Measurements from ENCODE around the gene HUWE1. TPM values are rescaled to one million over a fixed set of nuclear protein-coding genes. Genes with fewer than 3 reads are reported as not detected.
A peak's percentile ranks its signal among the peaks of the same experiment; 100 is the strongest.
"Not testable (repeated sequence)": the region's sequence is repeated elsewhere in the genome, so short reads cannot be mapped to it uniquely, and the experiment has no call there.

HUWE1 gene
- total and polyA plus RNA-seq, 7 donors, result 34.4 to 253 (median 132) TPM

DNA sequence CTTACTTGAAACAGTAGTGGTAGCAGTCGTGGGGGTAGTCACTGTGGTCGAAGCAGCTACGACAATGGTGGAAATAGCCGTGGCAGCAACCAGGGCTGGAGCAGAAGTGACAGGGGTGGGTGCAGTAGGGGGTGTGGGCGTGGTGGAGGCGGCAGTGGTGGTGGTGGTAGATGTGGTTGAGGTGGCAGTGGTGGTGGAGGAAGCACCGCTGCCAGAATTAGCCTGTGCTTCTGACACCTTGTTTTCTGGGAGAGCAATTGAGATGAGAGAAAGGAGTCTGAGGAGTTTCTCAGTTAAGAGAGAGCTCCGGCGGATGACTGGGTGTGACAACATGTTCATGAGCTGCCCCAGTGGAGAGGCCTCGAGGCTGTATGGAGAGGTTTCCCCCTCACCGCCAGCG is 138.9 kb downstream of the HUWE1 start:
- H3K36me3 ChIP-seq (ENCODE audit: insufficient read depth in 1 of 2, low read depth in 1 of 2), result peaks cover 0 to 100% of the 10 kb centered on the region in 2 donors
- intact Hi-C loops (cut with DNase I), result no loop called here
- peaks cover 0 to 7% (median 0%) of the 10 kb centered on the region in 3 donors for H3K27me3 ChIP-seq (ENCODE audit: insufficient read depth in 3 of 3, low read length in 2 of 3)
- DNase-seq, result no peak
- H3K4me3 ChIP-seq, result no peak overlapping the region
- no peak overlapping the region for H3K27ac ChIP-seq
- TF ChIP-seq, protein P1, sequence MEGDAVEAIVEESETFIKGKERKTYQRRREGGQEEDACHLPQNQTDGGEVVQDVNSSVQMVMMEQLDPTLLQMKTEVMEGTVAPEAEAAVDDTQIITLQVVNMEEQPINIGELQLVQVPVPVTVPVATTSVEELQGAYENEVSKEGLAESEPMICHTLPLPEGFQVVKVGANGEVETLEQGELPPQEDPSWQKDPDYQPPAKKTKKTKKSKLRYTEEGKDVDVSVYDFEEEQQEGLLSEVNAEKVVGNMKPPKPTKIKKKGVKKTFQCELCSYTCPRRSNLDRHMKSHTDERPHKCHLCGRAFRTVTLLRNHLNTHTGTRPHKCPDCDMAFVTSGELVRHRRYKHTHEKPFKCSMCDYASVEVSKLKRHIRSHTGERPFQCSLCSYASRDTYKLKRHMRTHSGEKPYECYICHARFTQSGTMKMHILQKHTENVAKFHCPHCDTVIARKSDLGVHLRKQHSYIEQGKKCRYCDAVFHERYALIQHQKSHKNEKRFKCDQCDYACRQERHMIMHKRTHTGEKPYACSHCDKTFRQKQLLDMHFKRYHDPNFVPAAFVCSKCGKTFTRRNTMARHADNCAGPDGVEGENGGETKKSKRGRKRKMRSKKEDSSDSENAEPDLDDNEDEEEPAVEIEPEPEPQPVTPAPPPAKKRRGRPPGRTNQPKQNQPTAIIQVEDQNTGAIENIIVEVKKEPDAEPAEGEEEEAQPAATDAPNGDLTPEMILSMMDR (IDR thresholded peaks at IDR 0.05), result no peak
- WGBS, 3 donors, result 85 to 95% (median 93%) methylated on average over 10 to 12 of the region's 12 CpGs
- no peak for ATAC-seq
- no peaks in the 10 kb centered on the region for H3K9me3 ChIP-seq
- no peaks in the 10 kb centered on the region for H3K4me1 ChIP-seq

DNA sequence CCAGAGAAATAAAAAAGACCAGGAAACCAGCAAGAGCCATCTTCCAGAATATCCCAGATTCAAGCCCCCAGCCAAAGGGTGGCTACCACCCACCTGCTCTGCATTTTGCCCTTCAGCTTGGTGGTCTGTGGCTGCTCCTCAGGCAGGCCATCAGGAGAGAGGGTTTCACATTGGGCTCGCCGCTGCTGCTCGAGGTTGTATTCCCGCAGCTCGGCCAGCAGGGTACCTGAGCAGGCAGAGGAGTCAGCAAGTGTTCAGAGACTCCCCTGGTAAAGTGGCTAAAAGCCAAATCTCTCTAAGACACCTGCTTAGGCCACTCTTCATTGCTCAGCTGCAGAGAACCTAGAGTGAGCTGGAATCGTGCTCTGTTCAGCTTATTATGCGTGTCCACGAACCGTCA is 141.6 kb downstream of the HUWE1 start:
- TF ChIP-seq, protein P1 (IDR thresholded peaks at IDR 0.05), result no peak
- Histone ChIP-seq H3K4me3 (no peak overlapping the region), H3K27ac (no peak overlapping the region), H3K4me1 (no peaks in the 10 kb centered on the region), H3K36me3 (ENCODE audit: insufficient read depth in 1 of 2, low read depth in 1 of 2) (peaks cover 0 to 100% of the 10 kb centered on the region in 2 donors), H3K27me3 (ENCODE audit: insufficient read depth in 3 of 3, low read length in 2 of 3) (peaks cover 0 to 12% (median 0%) of the 10 kb centered on the region in 3 donors), H3K9me3 (no peaks in the 10 kb centered on the region)
- intact Hi-C loops (cut with DNase I), result no loop called here
- peak in 1 of 4 donors; percentile 21 for ATAC-seq
- DNase-seq, result no peak
- 72 to 95% (median 85%) methylated on average over 9 of the region's 9 CpGs for WGBS, 3 donors

DNA sequence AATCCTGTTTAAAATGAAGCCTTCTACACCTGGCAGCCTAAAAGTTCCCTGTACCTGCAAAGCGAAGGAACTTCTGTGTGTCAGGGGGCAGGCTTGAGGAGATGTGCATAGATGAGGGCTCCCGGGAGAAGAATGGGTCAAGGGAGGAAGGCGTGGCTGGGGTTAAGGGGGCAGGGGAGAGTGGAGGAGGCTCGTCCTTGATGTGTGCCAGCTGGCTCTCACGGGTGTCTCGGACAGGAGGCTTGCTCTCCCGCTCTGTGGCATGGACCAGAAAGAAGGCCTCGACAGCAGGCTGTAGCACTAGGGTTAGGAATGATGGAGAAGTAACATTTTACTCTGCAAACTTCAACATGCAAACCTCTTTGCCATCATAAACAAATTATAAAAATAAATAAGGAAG is 147.7 kb downstream of the HUWE1 start:
- Histone ChIP-seq H3K27me3 (ENCODE audit: insufficient read depth in 3 of 3, low read length in 2 of 3) (peaks cover 0 to 12% (median 0%) of the 10 kb centered on the region in 3 donors), H3K4me3 (no peak overlapping the region), H3K9me3 (no peaks in the 10 kb centered on the region), H3K4me1 (no peaks in the 10 kb centered on the region), H3K27ac (no peak overlapping the region), H3K36me3 (ENCODE audit: insufficient read depth in 1 of 2, low read depth in 1 of 2) (peaks cover 13 to 100% of the 10 kb centered on the region in 2 donors)
- DNase-seq, result no peak
- no peak for ATAC-seq
- TF ChIP-seq, protein P1 (IDR thresholded peaks at IDR 0.05), result no peak
- intact Hi-C loops (cut with DNase I), result loop anchor here in 1 of 2 donors (5.0 kb wide), 1 partner anchor 54 kb away; no protein-coding TSS in a partner anchor
- 65 to 78% (median 72%) methylated on average over 8 of the region's 8 CpGs for WGBS, 3 donors

DNA sequence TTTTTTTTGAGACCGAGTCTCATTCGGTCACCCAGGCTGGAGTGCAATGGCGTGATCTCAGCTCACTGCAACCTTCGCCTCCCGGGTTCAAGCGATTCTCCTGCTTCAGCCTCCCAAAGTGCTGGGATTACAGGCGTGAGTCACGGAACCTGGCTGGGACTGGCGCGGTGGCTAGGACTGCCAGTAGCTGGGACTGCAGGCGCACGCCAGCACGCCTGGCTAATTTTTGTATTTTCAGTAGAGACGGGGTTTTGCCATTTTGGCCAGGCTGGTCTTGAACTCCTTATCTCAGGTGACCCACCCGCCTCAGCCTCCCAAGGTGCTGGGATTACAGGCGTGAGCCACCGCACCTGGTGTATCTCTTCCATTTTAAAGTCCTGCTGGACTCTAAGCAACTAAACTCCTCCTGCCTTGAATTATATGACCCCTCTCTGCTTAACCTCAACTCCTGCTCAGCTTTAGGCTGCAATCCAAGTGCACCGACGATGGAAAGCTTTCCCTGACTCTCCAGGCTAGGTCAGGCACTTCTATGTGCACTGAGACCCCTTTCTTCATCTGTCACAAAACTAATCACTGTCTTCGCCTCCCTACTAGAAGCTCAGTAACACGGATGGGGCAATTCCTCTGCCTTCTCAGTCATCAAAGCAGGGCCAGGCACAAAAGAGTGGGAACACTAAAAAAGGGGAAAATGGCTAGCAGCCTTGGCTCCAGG is 155.1 kb downstream of the HUWE1 start:
- peak in 3 of 4 donors; percentile 38 to 50 (median 46) for ATAC-seq
- intact Hi-C loops (cut with DNase I); H3K27ac ChIP-seq: not testable (repeated sequence)

DNA sequence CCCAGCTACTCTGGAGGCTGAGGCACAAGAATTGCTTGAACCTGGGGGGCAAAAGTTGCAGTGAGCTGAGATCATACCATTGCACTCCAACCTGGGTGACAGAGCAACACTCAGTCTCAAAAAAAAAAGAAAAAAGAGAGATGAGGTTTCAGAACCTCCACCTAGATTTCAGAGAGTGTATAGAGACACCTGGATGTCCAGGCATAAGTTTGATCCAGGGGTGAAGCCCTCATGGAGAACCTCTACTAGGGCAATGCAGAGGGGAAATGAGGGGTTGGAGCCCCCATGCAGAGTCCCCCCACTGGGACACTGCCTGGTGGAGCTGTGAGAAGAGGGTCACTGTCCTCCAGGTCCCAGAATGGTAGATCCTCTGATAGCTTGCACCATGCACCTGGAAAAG is 159.5 kb downstream of the HUWE1 start:
- TF ChIP-seq, protein P1 (IDR thresholded peaks at IDR 0.05), result no peak
- Histone ChIP-seq H3K9me3 (peaks cover 4% of the 10 kb centered on the region), H3K27ac (no peak overlapping the region), H3K36me3 (ENCODE audit: insufficient read depth in 1 of 2, low read depth in 1 of 2) (no peaks in the 10 kb centered on the region), H3K27me3 (ENCODE audit: insufficient read depth in 3 of 3, low read length in 2 of 3) (peaks cover 0 to 10% (median 0%) of the 10 kb centered on the region in 3 donors), H3K4me1 (no peaks in the 10 kb centered on the region), H3K4me3 (no peak overlapping the region)
- intact Hi-C loops (cut with DNase I), result no loop called here
- DNase-seq (no peak), ATAC-seq (no peak)

More for the DNA sequence above, 155.1 kb downstream of the HUWE1 start:
- DNase-seq; H3K4me1 ChIP-seq; H3K27me3 ChIP-seq (ENCODE audit: insufficient read depth in 3 of 3, low read length in 2 of 3); H3K4me3 ChIP-seq; H3K9me3 ChIP-seq: not testable (repeated sequence)
- H3K36me3 ChIP-seq (ENCODE audit: insufficient read depth in 1 of 2, low read depth in 1 of 2), result peaks cover 8 to 43% of the 10 kb centered on the region in 2 donors
- WGBS, 3 donors, result 77 to 78% (median 78%) methylated on average over 16 to 21 of the region's 21 CpGs

Measured in psoas muscle (tissue), 8 donors.